Liver (tissue), 9 donors: ENCODE results near the gene BIRC7. TPM values are rescaled to one million over a fixed set of nuclear protein-coding genes. Genes with fewer than 3 reads are reported as not detected.

Experiments
- DNase-seq: peaks from one replicate; pipeline ENCODE4 v3.0.0-alpha.2; 2017; ENCODE audit warnings: low spot score
- H3K27ac ChIP-seq, 2 donors: one replicate each; pipeline ENCODE4 v1.7.0; 2013; ENCODE audit warnings: inconsistent platforms in 2 of 2, low read length in 2 of 2, control low read depth in 1 of 2, low read depth in 1 of 2, mild to moderate bottlenecking in 1 of 2
- H3K27me3 ChIP-seq, 4 donors: one replicate each; pipeline versions ENCODE4 v1.6.1 to v1.7.0; 2013; ENCODE audit warnings: low read length in 3 of 4, inconsistent platforms in 1 of 4, mild to moderate bottlenecking in 1 of 4, moderate library complexity in 1 of 4; ENCODE audit not compliant: control insufficient read depth in 4 of 4, insufficient read depth in 4 of 4
- H3K36me3 ChIP-seq, 4 donors: one replicate each; pipeline versions ENCODE4 v1.6.1 to v1.7.0; 2013; ENCODE audit warnings: low read length in 3 of 4, mild to moderate bottlenecking in 3 of 4, low read depth in 1 of 4, moderate library complexity in 1 of 4; ENCODE audit not compliant: control insufficient read depth in 4 of 4, insufficient read depth in 3 of 4
- H3K4me1 ChIP-seq, 4 donors: one replicate each; pipeline versions ENCODE4 v1.6.1 to v1.7.0; 2013; ENCODE audit warnings: low read length in 3 of 4, mild to moderate bottlenecking in 3 of 4, moderate library complexity in 1 of 4; ENCODE audit not compliant: control insufficient read depth in 4 of 4, insufficient read depth in 4 of 4
- H3K4me3 ChIP-seq, 3 donors: one replicate each; pipeline versions ENCODE4 v1.6.1 to v1.7.0; 2013; ENCODE audit warnings: low read length in 3 of 3, control low read depth in 1 of 3, low read depth in 1 of 3, mild to moderate bottlenecking in 1 of 3
- H3K9ac ChIP-seq, 2 donors: one replicate each; pipeline ENCODE4 v1.7.0; 2013; ENCODE audit warnings: low read length in 2 of 2, mild to moderate bottlenecking in 2 of 2, moderate library complexity in 2 of 2, control low read depth in 1 of 2, low read depth in 1 of 2
- H3K9me3 ChIP-seq, 4 donors: one replicate each; pipeline versions ENCODE4 v1.6.1 to v1.7.0; 2013; ENCODE audit warnings: low read length in 3 of 4; ENCODE audit not compliant: control insufficient read depth in 4 of 4
- EGR1 ChIP-seq, 2 donors: IDR thresholded peaks; 2 replicates each; pipeline ENCODE4 v1.6.1; 2016 to 2018; ENCODE audit warnings: antibody characterized with exemption in 2 of 2, low read depth in 2 of 2
- FOXA1 ChIP-seq: IDR thresholded peaks from 2 replicates; pipeline ENCODE4 v1.6.1; 2016; ENCODE audit warnings: antibody characterized with exemption
- FOXA2 ChIP-seq: IDR thresholded peaks from 2 replicates; pipeline ENCODE4 v1.6.1; 2016; ENCODE audit warnings: antibody characterized with exemption
- GABPA ChIP-seq, 2 donors: IDR thresholded peaks in 1 of 2; conservative IDR thresholded peaks in 1 of 2; 2 replicates each; pipeline ENCODE4 v1.6.1; 2016; ENCODE audit warnings: antibody characterized with exemption in 2 of 2, mild to moderate bottlenecking in 1 of 2, moderate library complexity in 1 of 2
- HNF4A ChIP-seq, 2 donors: conservative IDR thresholded peaks; 2 replicates each; pipeline ENCODE4 v1.6.1; 2016; ENCODE audit warnings: antibody characterized with exemption in 2 of 2, mild to moderate bottlenecking in 2 of 2
- HNF4G ChIP-seq: IDR thresholded peaks from 2 replicates; pipeline ENCODE4 v1.6.1; 2016; ENCODE audit warnings: antibody characterized with exemption
- JUND ChIP-seq, 2 donors: IDR thresholded peaks; 2 replicates each; pipeline ENCODE4 v1.6.1; 2016; ENCODE audit warnings: antibody characterized with exemption in 2 of 2
- MAX ChIP-seq: IDR thresholded peaks from 2 replicates; pipeline ENCODE4 v1.6.1; 2016; ENCODE audit warnings: antibody characterized with exemption
- NR2F2 ChIP-seq: IDR thresholded peaks from 2 replicates; pipeline ENCODE4 v1.6.1; 2016; ENCODE audit warnings: antibody characterized with exemption
- RAD21 ChIP-seq, 2 donors: IDR thresholded peaks; 2 replicates each; pipeline ENCODE4 v1.6.1; 2016; ENCODE audit warnings: antibody characterized with exemption in 2 of 2, mild to moderate bottlenecking in 2 of 2
- RXRA ChIP-seq, 2 donors: IDR thresholded peaks; 2 replicates each; pipeline ENCODE4 v1.6.1; 2017 to 2018; ENCODE audit warnings: antibody characterized with exemption in 2 of 2, mild to moderate bottlenecking in 1 of 2
- YY1 ChIP-seq: IDR thresholded peaks from 2 replicates; pipeline ENCODE4 v1.6.1; 2016; ENCODE audit warnings: antibody characterized with exemption, mild to moderate bottlenecking
- WGBS: extraction: QIAGEN DNeasy Blood & Tissue Kit; methylation state at CpG from one replicate; pipeline ENCODE4 v1.1.7; 2013; 5-methylcytosine and 5-hydroxymethylcytosine counted together
- polyA plus RNA-seq, 2 donors: library from polyadenylated mRNA; stranded (reverse) in 1 of 2; unstranded in 1 of 2; fragments of 200-250 nt in 1 of 2; fragments of >200 nt in 1 of 2; fragmentation: Nextera tagmentation in 1 of 2; extraction: Ambion mirVana in 1 of 2; gene quantifications; one replicate each; pipeline versions ENCODE4 v1.2.1 to v1.2.3, GENCODE V29; 2013 to 2015
- total RNA-seq, 2 donors: library from RNA; depleted of rRNA; stranded (reverse); fragments of >200 nt; gene quantifications; one replicate each; pipeline ENCODE4 v1.2.3, GENCODE V29; 2014
- TF ChIP-seq, protein P1 (sequence below): fragments of 150-350 bp; IDR thresholded peaks from 2 replicates; pipeline ENCODE4 v1.5.1; 2017; ENCODE audit warnings: improper control_type of control experiment, low read depth, low read length; ENCODE audit not compliant: missing input control
- TF ChIP-seq, protein P2 (sequence below): IDR thresholded peaks from 2 replicates; pipeline ENCODE4 v1.6.1; 2016; ENCODE audit warnings: antibody characterized with exemption
- TF ChIP-seq, protein P3 (sequence below): IDR thresholded peaks from 2 replicates; pipeline ENCODE4 v1.6.1; 2016; ENCODE audit warnings: antibody characterized with exemption
- donor health status: healthy.
- donor health status: healthy.
- donor health status: healthy.
- donor health status: healthy.
- donor health status: healthy.

Gene BIRC7
- total and polyA plus RNA-seq, 4 donors, result 0.23 TPM; not detected in 3

- DNase-seq, result no peak
- no peak overlapping the region for H3K9ac ChIP-seq
- no peak for TF ChIP-seq GABPA (IDR thresholded peaks at IDR 0.05 in 1 of 2, conservative IDR thresholded peaks at IDR 0.05 in 1 of 2)
- TF ChIP-seq FOXA2, result no peak
- TF ChIP-seq MAX, result no peak
- TF ChIP-seq, protein P1, sequence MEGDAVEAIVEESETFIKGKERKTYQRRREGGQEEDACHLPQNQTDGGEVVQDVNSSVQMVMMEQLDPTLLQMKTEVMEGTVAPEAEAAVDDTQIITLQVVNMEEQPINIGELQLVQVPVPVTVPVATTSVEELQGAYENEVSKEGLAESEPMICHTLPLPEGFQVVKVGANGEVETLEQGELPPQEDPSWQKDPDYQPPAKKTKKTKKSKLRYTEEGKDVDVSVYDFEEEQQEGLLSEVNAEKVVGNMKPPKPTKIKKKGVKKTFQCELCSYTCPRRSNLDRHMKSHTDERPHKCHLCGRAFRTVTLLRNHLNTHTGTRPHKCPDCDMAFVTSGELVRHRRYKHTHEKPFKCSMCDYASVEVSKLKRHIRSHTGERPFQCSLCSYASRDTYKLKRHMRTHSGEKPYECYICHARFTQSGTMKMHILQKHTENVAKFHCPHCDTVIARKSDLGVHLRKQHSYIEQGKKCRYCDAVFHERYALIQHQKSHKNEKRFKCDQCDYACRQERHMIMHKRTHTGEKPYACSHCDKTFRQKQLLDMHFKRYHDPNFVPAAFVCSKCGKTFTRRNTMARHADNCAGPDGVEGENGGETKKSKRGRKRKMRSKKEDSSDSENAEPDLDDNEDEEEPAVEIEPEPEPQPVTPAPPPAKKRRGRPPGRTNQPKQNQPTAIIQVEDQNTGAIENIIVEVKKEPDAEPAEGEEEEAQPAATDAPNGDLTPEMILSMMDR, result no peak
- TF ChIP-seq NR2F2, result no peak
- TF ChIP-seq RXRA (IDR thresholded peaks at IDR 0.05), result no peak
- no peak for TF ChIP-seq YY1
- no peak for TF ChIP-seq JUND (IDR thresholded peaks at IDR 0.05)
- peaks cover 0 to 12% (median 2%) of the 10 kb centered on the region in 4 donors for H3K4me1 ChIP-seq
- no peak overlapping the region for H3K4me3 ChIP-seq
- WGBS, result 84% methylated on average over 4 of the region's 4 CpGs
- peaks cover 0 to 13% (median 7%) of the 10 kb centered on the region in 4 donors for H3K27me3 ChIP-seq
- no peaks in the 10 kb centered on the region for H3K9me3 ChIP-seq
- no peaks in the 10 kb centered on the region for H3K36me3 ChIP-seq
- no peak overlapping the region for H3K27ac ChIP-seq
These were observed 21.2 kb downstream of the BIRC7 start for GRCh38 chr20:63256954-63257353.

DNA sequence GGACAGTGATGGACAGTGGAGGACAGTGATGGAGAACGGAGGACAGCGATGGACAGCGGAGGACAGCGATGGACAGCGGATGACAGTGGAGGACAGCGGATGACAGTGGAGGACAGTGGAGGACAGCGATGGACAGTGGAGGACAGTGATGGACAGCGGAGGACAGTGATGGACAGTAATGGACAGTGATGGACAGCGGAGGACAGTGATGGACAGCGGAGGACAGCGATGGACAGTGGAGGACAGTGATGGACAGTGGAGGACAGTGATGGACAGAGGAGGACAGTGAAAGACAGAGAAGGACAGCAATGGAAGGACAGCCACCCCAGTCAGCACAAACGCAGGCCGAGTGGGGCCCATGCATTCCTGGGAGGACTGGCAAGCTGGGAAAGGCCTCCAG is 21.9 kb downstream of the BIRC7 start:
- Histone ChIP-seq H3K4me1 (peaks cover 0 to 12% (median 2%) of the 10 kb centered on the region in 4 donors), H3K27ac (no peak overlapping the region), H3K27me3 (peaks cover 0 to 13% (median 7%) of the 10 kb centered on the region in 4 donors), H3K9ac (no peak overlapping the region), H3K36me3 (no peaks in the 10 kb centered on the region), H3K9me3 (no peaks in the 10 kb centered on the region), H3K4me3 (no peak overlapping the region)
- TF ChIP-seq RXRA (IDR thresholded peaks at IDR 0.05) (no peak), FOXA2 (no peak), HNF4G (no peak), GABPA (IDR thresholded peaks at IDR 0.05 in 1 of 2, conservative IDR thresholded peaks at IDR 0.05 in 1 of 2) (no peak)
- TF ChIP-seq, protein P2, sequence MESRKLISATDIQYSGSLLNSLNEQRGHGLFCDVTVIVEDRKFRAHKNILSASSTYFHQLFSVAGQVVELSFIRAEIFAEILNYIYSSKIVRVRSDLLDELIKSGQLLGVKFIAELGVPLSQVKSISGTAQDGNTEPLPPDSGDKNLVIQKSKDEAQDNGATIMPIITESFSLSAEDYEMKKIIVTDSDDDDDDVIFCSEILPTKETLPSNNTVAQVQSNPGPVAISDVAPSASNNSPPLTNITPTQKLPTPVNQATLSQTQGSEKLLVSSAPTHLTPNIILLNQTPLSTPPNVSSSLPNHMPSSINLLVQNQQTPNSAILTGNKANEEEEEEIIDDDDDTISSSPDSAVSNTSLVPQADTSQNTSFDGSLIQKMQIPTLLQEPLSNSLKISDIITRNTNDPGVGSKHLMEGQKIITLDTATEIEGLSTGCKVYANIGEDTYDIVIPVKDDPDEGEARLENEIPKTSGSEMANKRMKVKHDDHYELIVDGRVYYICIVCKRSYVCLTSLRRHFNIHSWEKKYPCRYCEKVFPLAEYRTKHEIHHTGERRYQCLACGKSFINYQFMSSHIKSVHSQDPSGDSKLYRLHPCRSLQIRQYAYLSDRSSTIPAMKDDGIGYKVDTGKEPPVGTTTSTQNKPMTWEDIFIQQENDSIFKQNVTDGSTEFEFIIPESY, result no peak
- no peak for DNase-seq
- whole genome bisulfite sequencing, result 92% methylated on average over 13 of the region's 13 CpGs

GRCh38 chr20:63258781-63259180 is 23.1 kb downstream of the BIRC7 start:
- Histone ChIP-seq H3K4me1 (peaks cover 0 to 4% (median 0%) of the 10 kb centered on the region in 4 donors), H3K4me3 (no peak overlapping the region), H3K27me3 (peaks cover 0 to 11% (median 6%) of the 10 kb centered on the region in 4 donors), H3K9me3 (no peaks in the 10 kb centered on the region), H3K27ac (no peak overlapping the region), H3K9ac (no peak overlapping the region), H3K36me3 (no peaks in the 10 kb centered on the region)
- 57% methylated on average over 8 of the region's 8 CpGs for WGBS
- DNase-seq, result no peak
- TF ChIP-seq FOXA1, result no peak
- TF ChIP-seq NR2F2, result no peak
- no peak for TF ChIP-seq YY1
- TF ChIP-seq RAD21 (IDR thresholded peaks at IDR 0.05), result no peak
- no peak for TF ChIP-seq JUND (IDR thresholded peaks at IDR 0.05)
- TF ChIP-seq GABPA (IDR thresholded peaks at IDR 0.05 in 1 of 2, conservative IDR thresholded peaks at IDR 0.05 in 1 of 2), result no peak
- TF ChIP-seq, protein P3, sequence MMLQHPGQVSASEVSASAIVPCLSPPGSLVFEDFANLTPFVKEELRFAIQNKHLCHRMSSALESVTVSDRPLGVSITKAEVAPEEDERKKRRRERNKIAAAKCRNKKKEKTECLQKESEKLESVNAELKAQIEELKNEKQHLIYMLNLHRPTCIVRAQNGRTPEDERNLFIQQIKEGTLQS, result no peak
- no peak for TF ChIP-seq HNF4G
- TF ChIP-seq, protein P2, result no peak
- TF ChIP-seq FOXA2, result no peak
- TF ChIP-seq HNF4A (conservative IDR thresholded peaks at IDR 0.05), result no peak
- TF ChIP-seq EGR1 (IDR thresholded peaks at IDR 0.05; ENCODE audit: low read depth in 2 of 2), result no peak
